HepG2 (cell line): Measurements from ENCODE around the gene RIN3. TPM values are rescaled to one million over a fixed set of nuclear protein-coding genes. Genes with fewer than 3 reads are reported as not detected.
A peak's percentile ranks its signal among the peaks of the same experiment; 100 is the strongest.

Experiments
- ATAC-seq: fragments of 200-7000 bp; cut with Tn5 transposase; 3 replicates; pipeline ENCODE4 v1.9.1; 2020; ENCODE audit warnings: mild to moderate bottlenecking, moderate library complexity
- BruUV-seq: library from RNA; stranded (reverse); fragments of 400-500 nt; replicated peaks from 2 replicates; lab custom pipeline; 2021; lab: Mats Ljungman, UMichigan
- CTCF ChIA-PET: fragments of 300-600 bp; formaldehyde crosslinking; extraction: SDS; loops from one replicate; lab custom pipeline; 2021; ENCODE audit warnings: low total read pairs, inconsistent platforms, low intra/inter-chr PET ratio; lab: Yijun Ruan, JAX
- POLR2A ChIA-PET: fragments of 350-600 bp; sonication (Branson Sonifier 250); formaldehyde crosslinking; loops from one replicate; lab custom pipeline; 2020; ENCODE audit warnings: antibody characterized with exemption, inconsistent platforms; lab: Yijun Ruan, JAX
- DNase-seq: peaks from one replicate; pipeline ENCODE4 v3.0.0-alpha.2; 2015; ENCODE audit warnings: low spot score
- FAIRE-seq: peaks from 3 replicates; lab custom pipeline; 2011; peaks lifted over from hg19 to GRCh38; lab: Jason Lieb, UNC
- H2AFZ ChIP-seq: one replicate; pipeline ENCODE4 v1.6.1; 2011; ENCODE audit warnings: low read length, inconsistent platforms
- H3K27ac ChIP-seq: fragments of 300-600 bp; 3 replicates; pipeline ENCODE4 v1.8.0; 2011; ENCODE audit warnings: mixed run types, mild to moderate bottlenecking, mixed read lengths, low read length, inconsistent platforms; ENCODE audit not compliant: insufficient read depth; ENCODE audit errors: extremely low read length
- H3K27me3 ChIP-seq, 2 experiments: fragments of 200-600 bp in 1 of 2; 2 replicates in 1 of 2; 3 replicates in 1 of 2; pipeline versions ENCODE4 v1.6.0 to v1.8.0; 2011; ENCODE audit warnings: low read length in 2 of 2, mild to moderate bottlenecking in 2 of 2, moderate library complexity in 2 of 2, inconsistent platforms in 1 of 2; ENCODE audit not compliant: insufficient read depth in 2 of 2, control insufficient read depth in 1 of 2
- H3K36me3 ChIP-seq, 2 experiments: fragments of 200-600 bp in 1 of 2; replicated peaks in 1 of 2; 2 replicates in 1 of 2; 3 replicates in 1 of 2; pipeline versions ENCODE4 v1.5.1 to v1.8.0; 2011; ENCODE audit warnings: low read length in 2 of 2, inconsistent platforms in 1 of 2; ENCODE audit not compliant: insufficient read depth in 2 of 2, control insufficient read depth in 1 of 2
- H3K4me1 ChIP-seq: 2 replicates; pipeline ENCODE4 v1.5.1; 2012; ENCODE audit warnings: low read length, inconsistent platforms; ENCODE audit not compliant: insufficient read depth
- H3K4me2 ChIP-seq: 2 replicates; pipeline ENCODE4 v1.6.0; 2011; ENCODE audit warnings: low read depth, low read length, inconsistent platforms
- H3K4me3 ChIP-seq, 3 experiments: fragments of 200-600 bp in 1 of 3; sonication (generic), shearing (Covaris generic) in 1 of 3; replicated peaks in 1 of 3; 2 replicates each; pipeline ENCODE4 v1.5.1; 2011 to 2016; ENCODE audit warnings: low read length in 3 of 3, inconsistent platforms in 2 of 3, low read depth in 2 of 3, mild to moderate bottlenecking in 2 of 3, control low read depth in 1 of 3, mixed read lengths in 1 of 3; ENCODE audit not compliant: insufficient read depth in 1 of 3
- H3K79me2 ChIP-seq: one replicate; pipeline ENCODE4 v1.6.1; 2011; ENCODE audit warnings: low read length, inconsistent platforms; ENCODE audit not compliant: insufficient read depth
- H3K9ac ChIP-seq: 2 replicates; pipeline ENCODE4 v1.6.0; 2011; ENCODE audit warnings: mild to moderate bottlenecking, low read depth, low read length, inconsistent platforms; ENCODE audit not compliant: insufficient read depth
- H3K9me3 ChIP-seq: 2 replicates; pipeline ENCODE4 v1.5.1; 2012; ENCODE audit warnings: mild to moderate bottlenecking, low read length
- H4K20me1 ChIP-seq: 2 replicates; pipeline ENCODE4 v1.6.0; 2011; ENCODE audit warnings: inconsistent platforms, mild to moderate bottlenecking, low read length, moderate library complexity; ENCODE audit not compliant: insufficient read depth
- ATF7 ChIP-seq, 2 experiments: fragments of 450-650 bp in 1 of 2; sonication (generic) in 1 of 2; formaldehyde crosslinking in 1 of 2; IDR thresholded peaks; 2 replicates each; pipeline versions ENCODE4 v1.4.0 to v1.6.1; 2016 to 2020; ENCODE audit warnings: antibody characterized with exemption in 1 of 2, mild to moderate bottlenecking in 1 of 2, missing genetic modification reagents in 1 of 2
- MAFF ChIP-seq: IDR thresholded peaks from 2 replicates; pipeline ENCODE4 v1.6.1; 2011; ENCODE audit warnings: low read depth, low read length, improper control_type of control experiment
- MAFK ChIP-seq, 2 experiments: IDR thresholded peaks in 1 of 2; conservative IDR thresholded peaks in 1 of 2; 2 replicates each; pipeline ENCODE4 v1.6.1; 2011; ENCODE audit warnings: improper control_type of control experiment in 2 of 2, low read length in 2 of 2
- POLR2A ChIP-seq, 2 experiments: IDR thresholded peaks; 2 replicates each; pipeline ENCODE4 v1.6.1; 2011; ENCODE audit warnings: low read depth in 2 of 2, low read length in 2 of 2, mild to moderate bottlenecking in 1 of 2, moderate library complexity in 1 of 2; ENCODE audit not compliant: insufficient read depth in 1 of 2
- ZNF12 ChIP-seq: sonication (generic); formaldehyde crosslinking; IDR thresholded peaks from 2 replicates; pipeline ENCODE4 v1.5.0; 2020; ENCODE audit warnings: missing genetic modification reagents
- ZNF768 ChIP-seq: sonication (generic); formaldehyde crosslinking; IDR thresholded peaks from 2 replicates; pipeline ENCODE4 v1.4.0; 2020; ENCODE audit warnings: missing genetic modification reagents
- WGBS: methylation state at CpG from one replicate; pipeline ENCODE4 v1.1.6; 2017; ENCODE audit warnings: low lambda C conversion rate; 5-methylcytosine and 5-hydroxymethylcytosine counted together
- in situ Hi-C: cut with HindIII; loops from 2 replicates; pipeline ENCODE4 v1.10.0; 2017; ENCODE audit warnings: low pct_unique_long_range_greater_than_20kb; ENCODE audit not compliant: extremely low pct_ligation_motif_present
- intact Hi-C: fragments of 100-400 bp; cut with micrococcal nuclease; formaldehyde crosslinking; loops from one replicate; pipeline ENCODE4 v1.10.0; 2022; ENCODE audit not compliant: unreplicated experiment
- polyA plus RNA-seq, 8 experiments: library from polyadenylated mRNA; depleted of rRNA in 3 of 8; stranded (reverse) in 7 of 8; unstranded in 1 of 8; fragments of >200 nt; fragmentation: Illumina TruSeq in 4 of 8; extraction: Trizol in 4 of 8; gene quantifications; 2 replicates each; pipeline versions ENCODE4 v1.2.1 to v1.2.3, GENCODE V29; 2011 to 2016; ENCODE audit warnings: low read depth in 4 of 8, missing spikeins in 1 of 8, mixed read lengths in 1 of 8; ENCODE audit not compliant: insufficient read depth in 1 of 8
- total RNA-seq, 5 experiments: library from RNA; depleted of rRNA; stranded (reverse); fragments of >200 nt; fragmentation: Illumina TruSeq; extraction: Trizol; gene quantifications; 2 replicates each; pipeline ENCODE4 v1.2.3, GENCODE V29; 2016; ENCODE audit warnings: low read depth in 1 of 5
- TF ChIP-seq, protein P1 (sequence below): IDR thresholded peaks from 2 replicates; pipeline ENCODE4 v1.6.1; 2018; ENCODE audit warnings: missing genetic modification reagents

RIN3 gene
- total and polyA plus RNA-seq, 2 of the 13 experiments (the other 11 are each of a cell fraction or from before 2014, with no cell fraction given), result 2.3 to 3.6 TPM

DNA sequence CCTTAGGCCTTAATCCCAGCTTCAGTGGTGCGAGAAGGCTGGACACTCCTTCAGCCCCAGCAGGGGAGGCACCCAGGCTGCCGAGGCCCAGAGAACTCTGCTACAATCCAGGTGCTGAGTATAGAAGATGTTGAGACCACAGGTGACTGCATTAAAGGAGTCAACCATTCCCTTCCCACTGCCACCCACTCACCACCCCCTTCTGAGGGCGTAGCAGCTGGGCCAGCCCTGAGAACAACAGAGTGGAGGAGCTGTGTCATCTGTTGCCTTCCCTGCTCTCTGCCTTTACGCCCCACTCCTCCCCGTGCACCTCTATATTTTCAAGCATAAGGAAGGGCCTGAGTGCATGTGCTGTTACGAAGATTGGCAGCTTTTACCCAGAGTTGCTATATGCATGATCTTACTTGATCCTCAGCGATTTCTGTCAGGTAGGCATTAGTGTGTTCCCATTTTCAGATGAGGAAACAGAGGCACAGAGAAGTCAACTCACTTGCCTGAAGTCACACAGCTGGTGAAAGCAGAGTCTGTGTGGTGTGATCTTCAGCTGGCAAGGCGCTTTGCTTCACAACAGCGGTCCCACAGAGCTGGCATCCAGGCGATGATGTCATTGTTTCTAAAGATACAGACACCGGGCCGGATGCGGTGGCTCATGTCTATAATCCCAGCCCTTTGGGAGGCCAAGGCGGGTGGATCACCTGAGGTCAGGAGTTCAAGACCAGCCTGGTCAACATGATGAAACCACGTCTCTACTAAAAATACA lies 46.7 kb downstream of the RIN3 start:
- CTCF ChIA-PET, result no interaction called here

DNA sequence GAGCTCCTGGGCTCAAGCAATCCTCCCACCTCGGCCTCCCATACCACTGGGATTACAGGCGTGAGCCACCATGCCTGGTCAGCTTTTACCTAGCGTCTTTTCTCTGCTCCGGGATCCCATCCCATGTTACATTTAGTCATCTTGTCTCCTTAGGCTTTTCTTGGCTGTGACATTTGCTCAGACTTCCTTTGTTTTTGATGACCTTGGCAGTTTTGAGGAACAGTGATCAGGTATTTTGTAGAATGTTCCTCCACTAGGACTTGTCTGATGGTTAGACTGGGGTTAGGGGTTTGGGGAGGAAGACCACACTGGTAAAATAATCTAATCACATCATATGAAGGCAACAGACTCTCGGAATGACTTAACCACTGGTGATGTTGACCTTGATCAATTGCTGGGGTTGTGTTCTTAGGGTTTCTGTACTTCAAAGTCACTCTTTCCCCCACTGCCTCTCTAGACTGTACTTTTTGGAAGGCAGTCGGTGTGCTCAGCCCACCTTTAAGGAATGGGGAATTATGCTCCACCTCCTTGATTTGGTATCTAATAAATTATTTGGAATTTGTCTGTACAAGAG lies 48.4 kb downstream of the RIN3 start:
- Histone ChIP-seq H2AFZ (no peak overlapping the region), H3K9ac (no peak overlapping the region), H3K27ac (no peak overlapping the region), H3K4me1 (peaks cover 26% of the 10 kb centered on the region), H3K79me2 (no peaks in the 10 kb centered on the region), H3K36me3 (peaks cover 4 to 19% of the 10 kb centered on the region in 2 experiments; a peak in 4 of 5 replicates), H3K4me3 (no peak overlapping the region), H3K4me2 (no peak overlapping the region), H3K27me3 (no peaks in the 10 kb centered on the region), H4K20me1 (no peaks in the 10 kb centered on the region), H3K9me3 (peaks cover 4% of the 10 kb centered on the region; the same call in 1 of the 2 replicates)
- TF ChIP-seq ZNF12 (CRISPR knock-in tag), result no peak
- TF ChIP-seq MAFK (conservative IDR thresholded peaks at IDR 0.05 in 1 of 2, IDR thresholded peaks at IDR 0.05 in 1 of 2; ENCODE audit: low read length in 2 of 2), result peak; percentile 87 to 94
- peak; percentile 89 for TF ChIP-seq MAFF
- BruUV-seq, result no TSS peak
- intact Hi-C loops (no loop called here), in situ Hi-C loops (no loop called here)
- ATAC-seq (no peak), DNase-seq (no peak), FAIRE-seq (no peak)
- ChIA-PET CTCF (no interaction called here), POLR2A (no interaction called here)
- 95% methylated on average over 6 of the region's 6 CpGs for WGBS

More for the DNA sequence above, 46.7 kb downstream of the RIN3 start:
- no TSS peak for BruUV-seq
- Histone ChIP-seq H3K9me3 (no peaks in the 10 kb centered on the region), H3K4me2 (no peak overlapping the region), H3K36me3 (peaks cover 1 to 9% of the 10 kb centered on the region in 2 experiments; a peak in 3 of 5 replicates), H3K9ac (no peak overlapping the region), H3K4me3 (no peak overlapping the region), H3K27ac (no peak overlapping the region), H3K4me1 (peaks cover 37% of the 10 kb centered on the region), H3K79me2 (no peaks in the 10 kb centered on the region), H3K27me3 (no peaks in the 10 kb centered on the region), H2AFZ (no peak overlapping the region), H4K20me1 (no peaks in the 10 kb centered on the region)
- FAIRE-seq, result no peak
- ATAC-seq, result no peak
- intact Hi-C loops, result no loop called here
- in situ Hi-C loops, result no loop called here
- TF ChIP-seq ATF7 (IDR thresholded peaks at IDR 0.05) (peak; percentile 92), ATF7 (CRISPR knock-in tag; IDR thresholded peaks at IDR 0.05) (no peak), POLR2A (IDR thresholded peaks at IDR 0.05; ENCODE audit: insufficient read depth in 1 of 2, low read depth in 2 of 2, low read length in 2 of 2) (no peak), ZNF768 (peak; percentile 88)
- TF ChIP-seq, protein P1, sequence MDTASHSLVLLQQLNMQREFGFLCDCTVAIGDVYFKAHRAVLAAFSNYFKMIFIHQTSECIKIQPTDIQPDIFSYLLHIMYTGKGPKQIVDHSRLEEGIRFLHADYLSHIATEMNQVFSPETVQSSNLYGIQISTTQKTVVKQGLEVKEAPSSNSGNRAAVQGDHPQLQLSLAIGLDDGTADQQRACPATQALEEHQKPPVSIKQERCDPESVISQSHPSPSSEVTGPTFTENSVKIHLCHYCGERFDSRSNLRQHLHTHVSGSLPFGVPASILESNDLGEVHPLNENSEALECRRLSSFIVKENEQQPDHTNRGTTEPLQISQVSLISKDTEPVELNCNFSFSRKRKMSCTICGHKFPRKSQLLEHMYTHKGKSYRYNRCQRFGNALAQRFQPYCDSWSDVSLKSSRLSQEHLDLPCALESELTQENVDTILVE (CRISPR knock-in tag), result no peak
- WGBS, result 96% methylated on average over 14 of the region's 15 CpGs
- no peak for DNase-seq
- POLR2A ChIA-PET, result no interaction called here
